Measurements from ENCODE around the gene PTS.
"Not testable (repeated sequence)": the region's sequence is repeated elsewhere in the genome, so short reads cannot be mapped to it uniquely, and the experiment has no call there.

The PTS gene

DNA sequence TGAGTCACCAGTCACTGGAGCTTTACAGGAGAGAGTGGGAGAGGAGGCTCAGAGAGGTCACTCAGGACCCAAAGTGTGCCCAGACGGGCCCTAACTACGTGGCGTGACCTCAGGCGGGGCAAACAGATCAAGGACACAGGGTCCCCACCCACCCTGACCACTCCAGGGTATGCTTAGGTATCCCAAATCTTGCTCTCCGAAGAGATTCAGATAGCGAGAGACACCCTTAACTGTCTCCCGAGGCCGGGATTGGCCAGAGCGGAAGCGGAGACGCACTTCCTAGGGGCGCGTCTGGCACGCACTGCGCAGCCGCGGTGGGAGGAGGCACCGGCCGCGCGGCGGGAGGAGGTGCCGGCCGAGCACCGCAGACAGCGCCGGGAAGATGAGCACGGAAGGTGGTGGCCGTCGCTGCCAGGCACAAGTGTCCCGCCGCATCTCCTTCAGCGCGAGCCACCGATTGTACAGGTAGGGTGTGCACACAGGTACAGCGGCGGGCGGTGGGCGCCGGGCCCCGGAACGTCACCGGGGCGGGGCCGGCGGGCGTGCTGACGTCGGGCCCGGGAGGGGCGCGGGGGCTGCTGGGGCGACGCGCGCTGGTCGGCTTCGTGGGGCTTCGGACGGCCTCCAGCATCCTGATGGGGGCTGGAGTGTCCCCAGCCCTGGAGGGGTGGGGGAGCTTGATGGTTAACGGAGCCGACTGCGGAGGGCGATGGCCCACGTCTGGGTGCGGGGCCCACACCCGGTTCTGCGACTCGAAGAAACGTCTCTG is at the start of gene PTS:
TSS of gene PTS (plus strand) at position 367 of the 769 bp plus-strand sequence. CDS start at position 383, 16 bp downstream.
- FAIRE-seq (no peak), DNase-seq (ENCODE audit: low spot score) (peak; percentile 65)

DNA sequence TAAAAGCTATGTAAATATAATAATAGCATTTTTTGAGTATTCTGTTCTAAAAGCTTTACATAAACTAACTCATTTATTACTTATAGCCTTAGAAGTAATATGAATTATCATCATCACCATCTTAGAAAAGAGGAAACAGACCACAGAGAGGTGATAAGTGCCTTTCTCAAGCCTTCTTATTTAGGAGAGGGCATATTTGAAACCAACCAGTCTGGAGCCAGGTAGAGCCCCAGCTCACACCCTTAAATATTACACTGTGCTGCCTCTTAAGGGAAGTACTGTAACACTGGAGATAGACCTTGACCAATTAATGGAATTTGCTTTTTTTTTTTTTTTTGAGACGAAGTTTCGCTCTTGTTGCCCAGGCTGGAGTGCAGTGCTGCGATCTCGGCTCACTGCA is 48.6 kb upstream of the PTS start:
- DNase-seq (ENCODE audit: low spot score), result no peak
- no peak for FAIRE-seq

DNA sequence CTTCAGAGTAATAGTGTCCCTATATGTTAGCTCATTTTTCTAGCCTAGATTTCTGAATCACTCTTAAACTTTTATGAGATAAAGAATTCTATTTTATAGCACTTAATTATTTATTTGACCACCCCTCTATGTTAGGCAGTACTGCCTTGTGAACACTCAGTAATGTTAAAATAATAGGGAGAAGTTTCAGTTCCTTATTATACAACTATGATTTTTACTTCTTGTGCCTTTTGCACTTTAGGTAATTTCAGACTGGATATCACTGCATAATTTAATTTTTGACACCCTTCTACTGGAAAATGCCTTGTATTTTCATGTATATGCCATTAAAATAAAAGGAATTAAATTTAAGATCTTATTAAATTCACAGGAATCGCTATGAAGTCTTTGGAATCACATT is 47.8 kb upstream of the PTS start:
- no peak for FAIRE-seq
- DNase-seq (ENCODE audit: low spot score), result no peak

DNA sequence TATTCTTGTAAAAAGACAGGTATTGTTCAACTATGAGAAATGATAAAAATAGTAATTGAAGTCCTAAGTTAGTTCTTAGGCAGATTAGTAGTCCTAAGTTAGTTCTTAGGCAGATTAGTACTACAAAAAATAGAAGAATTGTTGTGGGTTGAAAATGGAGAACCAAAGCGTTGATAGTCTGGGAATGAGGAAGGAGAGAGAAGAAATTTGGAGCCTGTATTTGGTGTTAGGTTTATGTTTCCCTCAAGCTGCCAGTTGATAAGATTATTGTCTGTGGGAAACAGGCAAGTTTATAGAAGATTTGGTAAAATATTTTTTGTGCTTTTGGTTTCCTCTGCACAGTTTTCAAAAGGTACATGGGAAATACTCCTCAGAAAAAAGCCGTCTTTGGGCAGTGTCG is 47.3 kb upstream of the PTS start:
- FAIRE-seq, result no peak
- no peak for DNase-seq (ENCODE audit: low spot score)

DNA sequence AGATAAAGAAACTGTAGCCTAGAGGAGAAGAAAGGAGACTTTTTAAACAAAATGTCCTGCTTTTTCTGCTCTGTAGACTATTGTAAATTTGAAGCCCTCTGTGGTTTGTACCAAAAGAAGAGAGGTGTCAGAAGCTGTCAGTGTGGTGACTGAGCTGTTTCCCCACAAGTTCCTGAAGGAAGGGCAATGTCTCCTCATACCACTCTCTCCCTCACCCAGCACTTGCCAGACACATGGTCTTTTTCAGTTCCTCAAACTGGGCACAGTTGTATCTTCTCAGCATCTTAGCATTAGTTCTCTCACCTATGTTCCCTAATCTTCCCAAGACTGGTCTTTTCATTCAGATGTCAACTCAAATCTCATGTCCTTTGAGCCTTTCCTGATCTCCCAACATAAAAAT is 46.6 kb upstream of the PTS start:
- no peak for DNase-seq (ENCODE audit: low spot score)
- FAIRE-seq, result no peak

DNA sequence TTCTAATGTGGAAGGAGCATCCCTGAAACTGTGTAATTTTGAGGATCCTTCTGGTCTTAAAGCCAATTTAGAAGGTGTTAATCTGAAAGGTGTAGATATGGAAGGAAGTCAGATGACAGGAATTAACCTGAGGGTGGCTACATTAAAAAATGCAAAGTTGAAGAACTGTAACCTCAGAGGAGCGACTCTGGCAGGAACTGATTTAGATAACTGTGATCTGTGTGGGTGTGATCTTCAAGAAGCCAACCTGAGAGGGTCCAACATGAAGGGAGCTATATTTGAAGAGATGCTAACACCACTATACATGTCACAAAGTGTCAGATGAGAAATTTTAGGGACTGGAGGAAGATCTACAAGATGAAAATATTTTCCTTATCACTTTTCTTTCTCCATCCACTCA is 43.4 kb upstream of the PTS start:
- no peak for DNase-seq (ENCODE audit: low spot score)
- no peak for FAIRE-seq

DNA sequence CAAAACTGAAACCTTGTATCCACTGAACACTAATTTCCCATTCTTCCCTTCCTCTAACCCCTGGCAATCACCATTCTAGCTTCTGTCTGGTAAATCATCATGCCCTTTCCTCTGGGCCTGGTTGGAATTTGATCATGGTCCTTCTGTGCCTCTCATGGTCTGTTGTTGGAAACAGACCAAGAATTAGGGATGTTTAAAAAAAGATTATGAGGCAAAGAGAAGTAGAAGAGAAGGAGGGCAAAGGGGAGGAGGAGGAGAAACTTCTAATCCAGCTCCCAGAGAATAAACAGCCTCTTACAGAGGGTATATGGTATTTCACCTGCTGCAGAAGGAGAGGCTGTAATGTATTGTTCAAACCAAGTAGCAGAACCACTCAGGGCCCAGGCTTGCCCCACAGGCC is 40.3 kb upstream of the PTS start:
- FAIRE-seq (no peak), DNase-seq (ENCODE audit: low spot score) (no peak)

DNA sequence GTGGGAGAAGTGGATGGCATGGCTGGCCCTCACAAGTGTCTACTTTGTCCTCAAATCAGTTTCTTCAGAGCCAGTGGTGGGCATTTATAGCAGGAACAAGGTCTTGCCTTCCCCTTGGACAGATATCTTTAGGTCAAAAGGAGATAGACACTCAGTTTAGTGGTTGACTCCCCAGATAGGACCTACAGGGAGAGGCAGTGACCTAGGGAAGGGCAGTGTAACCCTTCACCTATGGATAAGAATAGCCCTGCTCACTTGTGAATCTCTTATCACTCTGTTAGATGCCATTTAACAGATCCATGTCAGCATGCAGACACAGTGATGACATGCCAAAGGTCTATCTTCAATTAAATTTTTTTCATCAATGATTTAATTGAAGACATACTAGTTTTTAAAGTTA is 39.9 kb upstream of the PTS start:
- DNase-seq (ENCODE audit: low spot score), result no peak
- FAIRE-seq, result no peak

DNA sequence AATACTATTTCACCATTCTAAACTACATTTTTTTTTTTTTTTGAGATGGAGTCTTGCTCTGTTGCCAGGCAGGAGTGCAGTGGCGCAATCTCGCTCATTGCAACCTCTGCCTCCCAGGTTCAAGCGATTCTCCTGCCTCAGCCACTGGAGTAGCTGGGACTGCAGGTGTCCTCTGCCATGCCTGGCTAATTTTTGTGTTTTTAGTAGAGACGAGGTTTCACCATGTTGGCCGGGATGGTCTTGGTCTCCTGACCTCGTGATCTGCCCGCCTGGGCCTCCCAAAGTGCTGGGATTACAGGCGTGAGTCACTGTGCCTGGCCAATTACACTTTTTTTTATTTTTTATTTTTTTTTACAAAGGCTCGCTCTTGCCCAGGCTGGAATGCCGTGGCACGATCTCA is 31.1 kb upstream of the PTS start:
- peak; percentile 14 for DNase-seq (ENCODE audit: low spot score)
- not testable (repeated sequence) for FAIRE-seq

DNA sequence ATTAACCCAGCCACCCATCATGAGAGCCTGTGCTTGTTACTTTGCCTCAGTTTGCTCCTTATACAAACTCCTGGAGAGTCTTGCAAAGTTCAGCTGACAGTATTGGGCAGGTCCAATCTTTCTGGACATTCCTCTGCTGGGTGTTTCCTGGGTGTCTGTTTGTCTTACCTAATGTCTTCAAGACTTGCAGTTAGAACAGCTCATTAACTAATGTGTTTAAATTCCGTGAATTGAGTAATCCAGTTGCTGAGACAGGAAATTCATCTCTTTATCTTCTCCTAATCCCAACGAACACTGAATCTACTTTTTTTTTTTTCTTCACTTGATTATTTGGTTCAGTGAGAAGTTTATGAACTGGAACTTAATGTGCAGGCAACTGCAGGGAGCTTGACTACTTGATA is 30.3 kb upstream of the PTS start:
- peak; percentile 90 for FAIRE-seq
- DNase-seq (ENCODE audit: low spot score), result peak; percentile 62

DNA sequence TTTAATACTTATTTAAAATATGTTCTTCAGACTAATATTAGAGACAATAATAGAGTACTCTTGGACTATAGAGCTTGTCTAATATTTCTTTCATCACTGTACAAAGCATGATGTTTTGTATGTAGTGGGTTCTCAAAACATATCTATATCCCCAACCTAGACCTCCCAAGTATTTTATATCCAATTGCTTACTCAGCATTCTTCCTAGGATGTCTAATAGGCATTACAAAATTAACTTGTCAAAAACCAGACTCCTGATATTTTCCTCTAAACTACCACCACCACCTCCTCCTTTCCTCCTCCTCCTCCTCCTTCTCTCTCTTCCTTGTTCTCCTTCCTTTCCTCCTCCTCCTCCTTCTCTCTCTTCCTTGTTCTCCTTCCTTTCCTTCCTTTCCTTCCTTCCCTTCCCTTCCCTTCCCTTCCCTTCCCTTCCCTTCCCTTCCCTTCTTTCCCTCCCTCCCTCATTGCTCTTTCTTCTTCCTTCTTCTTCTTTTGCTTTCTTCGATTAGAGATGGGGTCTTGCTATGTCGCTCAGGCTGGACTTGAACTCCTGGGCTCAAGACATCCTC is 29.6 kb upstream of the PTS start:
- DNase-seq (ENCODE audit: low spot score) (no peak), FAIRE-seq (no peak)

DNA sequence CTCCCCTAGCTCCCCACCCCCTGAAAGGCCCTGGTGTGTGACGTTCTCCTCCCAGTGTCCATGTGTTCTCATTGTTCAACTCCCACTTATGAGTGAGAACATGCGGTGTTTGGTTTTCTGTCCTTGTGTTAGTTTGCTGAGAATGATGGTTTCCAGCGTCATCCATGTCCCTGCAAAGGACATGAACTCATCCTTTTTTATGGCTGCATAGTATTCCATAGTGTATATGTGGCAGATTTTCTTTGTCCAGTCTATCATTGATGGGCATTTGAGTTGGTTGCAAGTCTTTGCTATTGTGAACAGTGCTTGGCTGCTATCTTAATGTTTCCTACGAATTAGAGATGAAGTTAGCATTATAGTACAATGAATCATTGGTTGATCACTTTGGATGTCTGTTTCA is 27.1 kb upstream of the PTS start:
- not testable (repeated sequence) for DNase-seq (ENCODE audit: low spot score); FAIRE-seq

DNA sequence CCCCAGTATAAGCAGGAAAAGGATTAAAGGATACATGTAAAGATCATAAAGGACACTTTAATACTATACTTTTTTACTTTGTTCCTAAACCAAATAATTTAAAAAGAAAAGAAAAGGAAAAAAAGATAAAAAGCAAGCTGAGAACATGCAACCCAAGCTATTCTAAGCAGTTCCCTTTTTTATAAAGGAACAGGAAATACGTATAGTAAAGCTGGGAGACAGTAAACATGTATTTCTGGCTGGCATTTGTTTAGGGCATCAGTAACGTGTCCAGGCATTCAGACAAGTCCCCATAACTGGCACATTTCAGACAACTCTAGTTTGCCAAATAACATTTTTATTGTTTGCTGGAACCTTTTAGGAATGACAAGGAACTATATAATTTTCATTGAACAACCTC is 26.0 kb upstream of the PTS start:
- DNase-seq (ENCODE audit: low spot score), result no peak
- no peak for FAIRE-seq

DNA sequence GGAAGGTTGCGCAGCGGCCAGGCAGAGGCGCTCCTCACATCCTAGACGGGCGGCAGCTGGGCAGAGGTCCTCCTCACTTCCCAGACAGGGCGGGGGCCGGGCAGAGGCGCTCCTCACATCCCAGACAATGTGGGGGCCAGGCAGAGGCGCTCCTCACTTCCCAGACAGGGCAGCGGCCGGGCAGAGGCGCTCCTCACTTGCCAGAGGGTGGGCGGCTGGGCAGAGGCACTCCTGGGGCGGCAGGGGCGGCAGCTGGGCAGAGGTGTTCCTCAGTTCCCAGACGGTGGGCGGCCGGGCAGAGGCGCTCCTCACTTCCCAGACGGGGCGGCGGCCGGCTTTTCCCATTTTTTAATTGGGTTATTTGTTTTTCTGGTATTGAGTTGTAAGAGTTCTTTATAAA is 20.2 kb upstream of the PTS start:
- no peak for DNase-seq (ENCODE audit: low spot score)
- no peak for FAIRE-seq

DNA sequence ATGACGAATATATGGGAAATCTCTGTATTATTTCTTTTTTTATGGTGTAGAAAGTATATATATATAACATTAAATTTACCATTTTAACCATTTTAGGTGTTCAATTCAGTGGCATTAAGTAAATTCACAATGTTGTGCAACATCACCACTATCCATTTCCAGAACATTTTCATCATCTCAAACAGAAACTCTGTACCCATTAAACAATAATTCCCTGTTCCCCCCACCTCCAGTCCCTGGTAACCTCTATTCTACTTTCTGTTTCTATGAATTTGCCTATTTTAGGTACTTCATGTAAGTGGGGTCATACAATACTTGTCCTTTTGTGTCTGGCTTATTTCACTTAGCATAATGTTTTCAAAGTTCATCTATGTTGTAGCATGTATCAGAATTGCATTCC is 15.3 kb upstream of the PTS start:
- no peak for FAIRE-seq
- no peak for DNase-seq (ENCODE audit: low spot score)

DNA sequence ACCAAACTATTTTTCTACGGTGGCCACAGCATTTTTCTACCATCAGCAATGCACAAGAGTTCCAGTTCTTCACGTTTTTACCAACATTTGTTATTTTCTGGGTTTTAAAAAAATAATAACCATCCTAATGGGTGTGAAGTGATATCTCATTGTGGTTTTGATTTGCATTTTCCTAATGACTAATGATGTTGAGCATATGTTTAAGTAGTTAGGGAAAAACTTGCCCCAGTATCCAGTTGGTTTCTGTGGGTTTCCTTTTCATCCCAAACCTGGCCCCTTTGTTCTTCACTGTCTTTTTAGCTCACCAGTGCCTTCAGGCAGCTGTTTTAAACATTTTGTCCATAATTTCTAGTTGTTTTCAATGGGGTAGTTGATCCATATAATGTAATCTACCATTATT is 14.7 kb upstream of the PTS start:
- no peak for FAIRE-seq
- no peak for DNase-seq (ENCODE audit: low spot score)

DNA sequence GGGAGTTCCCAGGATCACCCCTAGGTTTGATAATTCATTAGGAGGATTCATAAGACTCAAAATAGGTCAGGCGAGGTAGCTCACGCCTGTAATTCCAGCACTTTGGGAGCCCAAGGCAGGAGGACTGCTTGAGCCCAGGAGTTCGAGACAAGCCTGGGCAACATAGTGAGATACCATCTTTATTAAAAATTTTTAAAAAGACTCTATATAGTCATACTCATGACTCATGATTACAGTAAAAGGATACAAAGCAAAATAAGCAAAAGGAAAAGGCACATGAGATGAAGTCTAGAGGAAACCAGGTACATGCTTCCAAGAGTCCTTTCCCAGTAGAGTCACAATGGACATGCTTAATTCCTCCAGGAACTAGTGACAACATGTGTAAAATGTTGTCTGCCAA is 13.9 kb upstream of the PTS start:
- FAIRE-seq (no peak), DNase-seq (ENCODE audit: low spot score) (no peak)

DNA sequence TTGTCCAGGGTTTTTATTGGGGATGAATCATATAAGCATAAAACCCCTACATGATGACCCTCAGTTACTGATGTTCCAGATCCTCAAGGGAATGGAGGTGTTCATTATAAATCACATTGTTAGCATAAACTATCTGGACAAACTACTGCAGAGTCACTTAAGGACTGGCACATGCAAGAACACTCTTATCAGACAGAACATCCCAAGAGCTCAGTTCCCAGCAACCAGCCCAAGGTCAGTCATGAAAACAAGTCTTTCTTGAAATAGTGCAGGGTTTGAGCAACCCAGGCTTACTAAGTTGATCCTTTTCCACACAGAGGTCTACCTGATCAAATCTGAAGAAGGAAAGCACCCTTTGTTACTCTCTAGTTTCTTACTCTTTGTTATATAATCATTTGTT is 13.5 kb upstream of the PTS start:
- FAIRE-seq, result no peak
- no peak for DNase-seq (ENCODE audit: low spot score)

DNA sequence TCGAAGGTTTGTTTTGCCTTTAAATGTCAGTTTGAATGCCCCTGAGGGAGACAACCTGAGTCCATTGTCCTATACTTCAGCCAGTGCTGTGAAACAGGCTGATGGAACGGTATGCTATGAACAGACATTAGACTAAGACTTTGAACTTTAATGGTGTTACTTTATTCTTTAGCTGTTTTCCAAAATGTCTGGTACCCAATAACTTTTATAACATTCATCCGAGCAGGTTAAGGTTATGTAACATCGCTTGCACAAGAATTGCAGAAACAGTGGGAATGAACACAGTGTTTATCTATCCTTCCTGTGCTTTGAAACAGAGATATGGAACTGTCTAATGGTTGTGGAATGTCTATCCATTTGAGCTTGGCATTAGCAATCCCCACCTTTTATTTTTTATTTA is 12.5 kb upstream of the PTS start:
- no peak for DNase-seq (ENCODE audit: low spot score)
- no peak for FAIRE-seq

DNA sequence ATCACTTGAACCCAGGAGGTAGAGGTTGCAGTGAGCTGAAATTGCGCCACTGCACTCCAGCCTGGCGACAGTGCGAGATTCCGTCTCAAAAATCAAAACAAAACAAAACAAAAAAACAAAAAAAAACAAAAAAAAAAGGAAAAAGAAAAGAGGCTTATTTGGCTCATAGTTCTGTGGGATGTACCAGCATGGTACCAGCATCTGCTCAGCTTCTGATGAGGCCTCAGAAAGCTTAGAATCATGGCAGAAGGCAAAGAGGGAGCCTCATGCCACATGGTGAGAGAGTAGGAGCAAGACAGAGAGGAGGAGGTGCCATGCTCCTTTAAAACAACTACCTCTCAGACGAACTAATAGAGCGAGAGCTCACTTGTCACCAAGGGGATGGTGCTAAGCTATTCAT is 10.6 kb upstream of the PTS start:
- no peak for FAIRE-seq

DNA sequence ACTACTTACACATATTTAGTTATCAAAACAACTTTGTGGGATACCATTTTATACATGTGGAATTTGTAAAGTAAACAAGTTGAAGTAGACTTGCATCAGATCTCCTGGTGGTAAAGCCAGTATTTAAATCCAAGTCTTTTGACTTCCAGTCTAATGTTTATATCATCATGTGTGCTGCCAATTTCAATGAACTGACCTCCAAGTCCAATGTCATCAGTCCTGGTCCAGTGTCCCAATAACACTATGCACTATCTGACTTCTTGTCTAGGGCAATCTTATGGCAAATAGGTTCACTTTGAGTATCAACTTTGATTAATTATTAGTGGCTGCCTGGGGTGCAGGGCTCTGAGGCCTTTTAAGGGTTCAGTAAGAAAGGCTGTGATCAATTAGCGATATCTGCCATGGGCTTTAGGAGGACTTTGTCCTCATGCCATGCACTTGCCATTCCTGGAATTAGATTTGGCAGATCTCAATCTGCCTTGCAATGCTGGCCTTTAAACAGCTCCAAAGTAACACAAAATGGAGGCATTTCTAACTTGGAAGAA is 9.6 kb upstream of the PTS start:
- DNase-seq (ENCODE audit: low spot score), result no peak
- no peak for FAIRE-seq

More for the DNA sequence above, 10.6 kb upstream of the PTS start:
- no peak for DNase-seq (ENCODE audit: low spot score)

DNA sequence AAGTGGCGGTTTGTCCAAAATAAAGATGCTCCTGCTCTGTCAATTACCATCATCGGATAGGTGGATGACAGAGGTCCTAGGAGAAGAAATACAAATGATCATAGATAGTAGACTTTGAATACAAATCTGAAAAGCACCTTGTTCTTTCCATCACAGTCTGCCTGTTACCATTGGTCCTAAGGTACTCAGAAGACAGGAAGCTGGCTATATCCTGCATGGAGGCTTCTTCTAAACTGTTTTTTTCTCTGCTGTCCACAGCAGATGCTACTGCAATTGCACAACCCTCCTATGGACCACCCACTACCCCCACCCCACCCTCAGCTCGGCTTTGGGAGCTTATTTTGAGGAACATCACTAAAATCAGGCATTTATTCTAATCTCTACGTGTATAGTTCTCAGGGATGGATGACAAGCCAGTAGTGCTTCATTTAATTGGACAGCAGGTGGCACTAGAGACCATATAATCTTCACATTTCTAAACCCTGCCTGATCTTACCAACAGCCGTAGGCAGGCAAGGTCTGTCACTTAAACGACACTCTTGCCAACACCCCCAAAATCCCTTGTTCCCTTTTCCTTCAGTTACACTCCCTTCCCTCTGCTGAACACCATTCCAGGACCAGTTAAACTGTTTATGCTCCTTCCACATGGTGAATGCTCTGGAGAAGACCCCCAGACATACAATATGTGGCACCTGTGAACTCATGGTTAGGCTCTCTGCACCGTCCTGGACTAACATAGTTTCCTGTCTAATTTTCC is 6.6 kb upstream of the PTS start:
- DNase-seq (ENCODE audit: low spot score) (peak; percentile 55), FAIRE-seq (peak; percentile 2)

Data from RCC 7860 (cell line).